ENCODE results near the gene ANKLE1. TPM values are rescaled to one million over a fixed set of nuclear protein-coding genes. Genes with fewer than 3 reads are reported as not detected.

ANKLE1 gene
- total RNA-seq, 1 experiment from 2014 or later: 0.06 TPM

- DNase-seq (ENCODE audit: low spot score): no peak
Measured at GRCh38 chr19:17327068-17327653, 45.5 kb downstream of the ANKLE1 start.

GRCh38 chr19:17327654-17328516 is 46.2 kb downstream of the ANKLE1 start:
- no peak for DNase-seq (ENCODE audit: low spot score)

GRCh38 chr19:17328517-17329365 is 47.0 kb downstream of the ANKLE1 start:
- no peak for DNase-seq (ENCODE audit: low spot score)

GRCh38 chr19:17329366-17330261 is 47.9 kb downstream of the ANKLE1 start:
- no peak for DNase-seq (ENCODE audit: low spot score)

- no peak for DNase-seq (ENCODE audit: low spot score)
Measured at GRCh38 chr19:17330262-17331044, 48.8 kb downstream of the ANKLE1 start.

GRCh38 chr19:17331045-17331558 is 49.4 kb downstream of the ANKLE1 start:
- DNase-seq (ENCODE audit: low spot score): no peak

GRCh38 chr19:17332360-17332676 is 50.6 kb downstream of the ANKLE1 start:
- DNase-seq (ENCODE audit: low spot score): no peak

- peak; percentile 65 for DNase-seq (ENCODE audit: low spot score)
Measured at GRCh38 chr19:17332677-17333581, 51.2 kb downstream of the ANKLE1 start.

- DNase-seq (ENCODE audit: low spot score): peak; percentile 88
Measured at GRCh38 chr19:17333611-17334413, 52.1 kb downstream of the ANKLE1 start.

- peak; percentile 96 for DNase-seq (ENCODE audit: low spot score)
Measured at GRCh38 chr19:17334414-17335409, 53.0 kb downstream of the ANKLE1 start, which contains the start of gene ANO8. Gene ANO8 (minus strand): TSS chr19:17334855. CDS start chr19:17334670, 185 bp downstream.

GRCh38 chr19:17335575-17335974 is 53.9 kb downstream of the ANKLE1 start:
- no peak for DNase-seq (ENCODE audit: low spot score)

Other genes starting within 250 kb of the ANKLE1 start
- 10.6 and 22.8 TPM in 2 replicates for gene HAUS8, start 206.4 kb upstream of the ANKLE1 start, total RNA-seq (2014; rRNA removed; shearing (Covaris generic))
- 15.1 and 21.0 TPM in 2 replicates for gene MYO9B, start 206.1 kb upstream of the ANKLE1 start, total RNA-seq (2014; rRNA removed; shearing (Covaris generic))
- 43.2 and 43.4 TPM in 2 replicates for gene USE1, start 66.5 kb upstream of the ANKLE1 start, total RNA-seq (2014; rRNA removed; shearing (Covaris generic))
- gene OCEL1, start 55.7 kb upstream of the ANKLE1 start, total RNA-seq (2014; rRNA removed; shearing (Covaris generic)): 6.8 and 8.8 TPM in 2 replicates
- gene NR2F6, start 36.0 kb upstream of the ANKLE1 start, total RNA-seq (2014; rRNA removed; shearing (Covaris generic)): 24.8 and 38.6 TPM in 2 replicates
- not detected in 2 replicates for gene USHBP1, start 17.2 kb upstream of the ANKLE1 start, total RNA-seq (2014; rRNA removed; shearing (Covaris generic))
- gene BABAM1, start 14.5 kb upstream of the ANKLE1 start, total RNA-seq (2014; rRNA removed; shearing (Covaris generic)): 154 and 167 TPM in 2 replicates
- gene ABHD8, start 21.5 kb downstream of the ANKLE1 start, total RNA-seq (2014; rRNA removed; shearing (Covaris generic)): 3.5 and 7.5 TPM in 2 replicates
- gene MRPL34, start 24.0 kb downstream of the ANKLE1 start, total RNA-seq (2014; rRNA removed; shearing (Covaris generic)): 48.0 and 76.2 TPM in 2 replicates
- gene DDA1, start 27.7 kb downstream of the ANKLE1 start, total RNA-seq (2014; rRNA removed; shearing (Covaris generic)): 20.0 and 34.3 TPM in 2 replicates
- gene ANO8, start 53.0 kb downstream of the ANKLE1 start, total RNA-seq (2014; rRNA removed; shearing (Covaris generic)): 1.4 and 3.2 TPM in 2 replicates
- 10.2 and 21.7 TPM in 2 replicates for gene GTPBP3, start 55.7 kb downstream of the ANKLE1 start, total RNA-seq (2014; rRNA removed; shearing (Covaris generic))
- gene PLVAP, start 95.4 kb downstream of the ANKLE1 start, total RNA-seq (2014; rRNA removed; shearing (Covaris generic)): not detected in 2 replicates
- not detected in 2 replicates for gene CCDC194, start 112.3 kb downstream of the ANKLE1 start, total RNA-seq (2014; rRNA removed; shearing (Covaris generic))
- gene BST2, start 123.7 kb downstream of the ANKLE1 start, total RNA-seq (2014; rRNA removed; shearing (Covaris generic)): 273 and 396 TPM in 2 replicates
- gene MVB12A, start 138.1 kb downstream of the ANKLE1 start, total RNA-seq (2014; rRNA removed; shearing (Covaris generic)): 155 and 216 TPM in 2 replicates
- 0.27 and 1.1 TPM in 2 replicates for gene TMEM221, start 166.8 kb downstream of the ANKLE1 start, total RNA-seq (2014; rRNA removed; shearing (Covaris generic))
- not detected in 2 replicates for gene NXNL1, start 179.0 kb downstream of the ANKLE1 start, total RNA-seq (2014; rRNA removed; shearing (Covaris generic))
- 3.6 and 4.8 TPM in 2 replicates for gene SLC27A1, start 188.6 kb downstream of the ANKLE1 start, total RNA-seq (2014; rRNA removed; shearing (Covaris generic))
- 80.9 and 96.4 TPM in 2 replicates for gene PGLS, start 229.7 kb downstream of the ANKLE1 start, total RNA-seq (2014; rRNA removed; shearing (Covaris generic))